ENCODE results near the gene NPR2.

Gene NPR2

GRCh38 chr9:35801328-35802128 lies 10.1 kb downstream of the NPR2 start:
- Histone ChIP-seq H3K79me2 (ENCODE audit: insufficient read depth, low read length) (no peaks in the 10 kb centered on the region), H2AFZ (ENCODE audit: low read length) (no peak overlapping the region), H3K36me3 (ENCODE audit: insufficient read depth, low read length) (peaks cover 17% of the 10 kb centered on the region; the same call in 1 of the 2 replicates), H4K20me1 (ENCODE audit: insufficient read depth, low read length, poor library complexity, severe bottlenecking) (no peaks in the 10 kb centered on the region), H3K27me3 (ENCODE audit: insufficient read depth, low read length, poor library complexity, severe bottlenecking) (no peaks in the 10 kb centered on the region), H3K9me3 (ENCODE audit: insufficient read depth, low read depth, low read length) (no peaks in the 10 kb centered on the region), H3F3A (ENCODE audit: low read depth) (no peaks in the 10 kb centered on the region), H3K9me2 (replicated peaks; ENCODE audit: low read depth, low read length) (no peaks in the 10 kb centered on the region), H3K9ac (ENCODE audit: low read depth, low read length, poor library complexity, severe bottlenecking) (no peak overlapping the region), H3K4me3 (ENCODE audit: low read length, poor library complexity, severe bottlenecking) (no peak overlapping the region), H3K4me1 (ENCODE audit: insufficient read depth, low read length, poor library complexity, severe bottlenecking) (peaks cover 9% of the 10 kb centered on the region), H3K4me2 (ENCODE audit: low read depth, low read length, poor library complexity, severe bottlenecking) (no peak overlapping the region)
- TF ChIP-seq CTCF (conservative IDR thresholded peaks at IDR 0.05; ENCODE audit: low read length) = no peak
- TF ChIP-seq EZH2phosphoT487 (IDR thresholded peaks at IDR 0.05; ENCODE audit: borderline replicate concordance) = no peak

- Histone ChIP-seq H2AFZ (ENCODE audit: low read length) (no peak overlapping the region), H3K9me2 (replicated peaks; ENCODE audit: low read depth, low read length) (no peaks in the 10 kb centered on the region), H3K9me3 (ENCODE audit: insufficient read depth, low read depth, low read length) (no peaks in the 10 kb centered on the region), H3K4me3 (ENCODE audit: low read length, poor library complexity, severe bottlenecking) (no peak overlapping the region), H3K27me3 (ENCODE audit: insufficient read depth, low read length, poor library complexity, severe bottlenecking) (no peaks in the 10 kb centered on the region), H3K4me2 (ENCODE audit: low read depth, low read length, poor library complexity, severe bottlenecking) (no peak overlapping the region), H4K20me1 (ENCODE audit: insufficient read depth, low read length, poor library complexity, severe bottlenecking) (no peaks in the 10 kb centered on the region), H3K4me1 (ENCODE audit: insufficient read depth, low read length, poor library complexity, severe bottlenecking) (peaks cover under 1% of the 10 kb centered on the region), H3K9ac (ENCODE audit: low read depth, low read length, poor library complexity, severe bottlenecking) (no peak overlapping the region), H3F3A (ENCODE audit: low read depth) (no peaks in the 10 kb centered on the region), H3K79me2 (ENCODE audit: insufficient read depth, low read length) (no peaks in the 10 kb centered on the region), H3K36me3 (ENCODE audit: insufficient read depth, low read length) (peaks cover 28% of the 10 kb centered on the region; the same call in 1 of the 2 replicates)
- TF ChIP-seq CTCF (conservative IDR thresholded peaks at IDR 0.05; ENCODE audit: low read length) (no peak), EZH2phosphoT487 (IDR thresholded peaks at IDR 0.05; ENCODE audit: borderline replicate concordance) (no peak)
Measured at GRCh38 chr9:35806101-35806500, 14.7 kb downstream of the NPR2 start.

GRCh38 chr9:35808433-35808832 lies 17.0 kb downstream of the NPR2 start:
- Histone ChIP-seq H3K79me2 (ENCODE audit: insufficient read depth, low read length) (peaks cover 5% of the 10 kb centered on the region; the same call in 1 of the 2 replicates), H3K36me3 (ENCODE audit: insufficient read depth, low read length) (peaks cover 17% of the 10 kb centered on the region; the same call in 1 of the 2 replicates), H4K20me1 (ENCODE audit: insufficient read depth, low read length, poor library complexity, severe bottlenecking) (no peaks in the 10 kb centered on the region), H3K9ac (ENCODE audit: low read depth, low read length, poor library complexity, severe bottlenecking) (no peak overlapping the region), H2AFZ (ENCODE audit: low read length) (no peak overlapping the region), H3K9me3 (ENCODE audit: insufficient read depth, low read depth, low read length) (no peaks in the 10 kb centered on the region), H3K9me2 (replicated peaks; ENCODE audit: low read depth, low read length) (no peaks in the 10 kb centered on the region), H3K4me3 (ENCODE audit: low read length, poor library complexity, severe bottlenecking) (no peak overlapping the region), H3F3A (ENCODE audit: low read depth) (peaks cover 4% of the 10 kb centered on the region), H3K27me3 (ENCODE audit: insufficient read depth, low read length, poor library complexity, severe bottlenecking) (no peaks in the 10 kb centered on the region), H3K4me1 (ENCODE audit: insufficient read depth, low read length, poor library complexity, severe bottlenecking) (peaks cover 20% of the 10 kb centered on the region), H3K4me2 (ENCODE audit: low read depth, low read length, poor library complexity, severe bottlenecking) (no peak overlapping the region)
- TF ChIP-seq EZH2phosphoT487 (IDR thresholded peaks at IDR 0.05; ENCODE audit: borderline replicate concordance) = no peak
- no peak for TF ChIP-seq CTCF (conservative IDR thresholded peaks at IDR 0.05; ENCODE audit: low read length)

All from Loucy (cell line).